Endothelial cell of umbilical vein (primary cell): ENCODE results near the gene SLC29A3. TPM values are rescaled to one million over a fixed set of nuclear protein-coding genes. Genes with fewer than 3 reads are reported as not detected.

Source experiments
- BruUV-seq: library from RNA; stranded (reverse); fragments of 400-500 nt; replicated peaks from 2 replicates; lab custom pipeline; 2021; lab: Mats Ljungman, UMichigan
- CTCF ChIA-PET: fragments of 300-600, 350-600 bp; sonication (Branson Sonifier 250); formaldehyde crosslinking; loops from one replicate; lab custom pipeline; 2021; ENCODE audit warnings: antibody characterized with exemption, inconsistent platforms; lab: Charles Lee
- POLR2A ChIA-PET: fragments of 300-600, 350-600 bp; sonication (Branson Sonifier 250); formaldehyde crosslinking; loops from one replicate; lab custom pipeline; 2021; ENCODE audit warnings: antibody characterized with exemption, inconsistent platforms; lab: Charles Lee
- DNase-seq: peaks from one replicate; pipeline ENCODE4 v3.0.0-alpha.2; 2011; ENCODE audit warnings: low read depth, low spot score
- FAIRE-seq: peaks from 2 replicates; lab custom pipeline; 2011; peaks lifted over from hg19 to GRCh38; lab: Jason Lieb, UNC
- H2AFZ ChIP-seq: 2 replicates; pipeline ENCODE4 v1.6.0; 2012; ENCODE audit warnings: low read depth, low read length, control low read depth, inconsistent platforms
- H3K27ac ChIP-seq: 2 replicates; pipeline ENCODE4 v1.5.1; 2011; ENCODE audit warnings: low read depth, mild to moderate bottlenecking, control low read depth, low read length, moderate library complexity; ENCODE audit not compliant: insufficient read depth
- H3K27me3 ChIP-seq, 2 experiments: 2 replicates each; pipeline versions ENCODE4 v1.6.0 to v1.6.1; 2011; ENCODE audit warnings: low read length in 2 of 2, mixed read lengths in 1 of 2; ENCODE audit not compliant: control insufficient read depth in 2 of 2, insufficient read depth in 2 of 2
- H3K36me3 ChIP-seq, 2 experiments: 2 replicates in 1 of 2; 3 replicates in 1 of 2; pipeline ENCODE4 v1.5.1; 2011; ENCODE audit warnings: low read length in 2 of 2, mild to moderate bottlenecking in 1 of 2, moderate library complexity in 1 of 2; ENCODE audit not compliant: control insufficient read depth in 2 of 2, insufficient read depth in 2 of 2; ENCODE audit errors: extremely low read depth in 1 of 2
- H3K4me1 ChIP-seq: 3 replicates; pipeline ENCODE4 v1.5.1; 2011; ENCODE audit warnings: mild to moderate bottlenecking, low read length; ENCODE audit not compliant: control insufficient read depth, insufficient read depth; ENCODE audit errors: extremely low read depth
- H3K4me2 ChIP-seq: 2 replicates; pipeline ENCODE4 v1.6.1; 2011; ENCODE audit warnings: low read length, control low read depth, mixed read lengths; ENCODE audit not compliant: insufficient read depth
- H3K4me3 ChIP-seq, 3 experiments: fragments of 200-600 bp in 1 of 3; sonication (generic), shearing (Covaris generic) in 1 of 3; replicated peaks in 1 of 3; 2 replicates each; pipeline ENCODE4 v1.5.1; 2011 to 2016; ENCODE audit warnings: control low read depth in 3 of 3, low read length in 3 of 3, mild to moderate bottlenecking in 2 of 3, inconsistent platforms in 1 of 3, low read depth in 1 of 3, moderate library complexity in 1 of 3; ENCODE audit not compliant: insufficient read depth in 1 of 3
- H3K79me2 ChIP-seq: 2 replicates; pipeline ENCODE4 v1.6.0; 2012; ENCODE audit warnings: low read length, inconsistent platforms; ENCODE audit not compliant: control insufficient read depth, insufficient read depth
- H3K9ac ChIP-seq: replicated peaks from 2 replicates; pipeline ENCODE3; 2011; ENCODE audit warnings: low read length, control low read depth; ENCODE audit not compliant: insufficient read depth; ENCODE audit errors: extremely low read depth
- H3K9me1 ChIP-seq: replicated peaks from 3 replicates; pipeline ENCODE4 v1.6.0; 2011; ENCODE audit warnings: mild to moderate bottlenecking, low read length; ENCODE audit not compliant: control insufficient read depth, insufficient read depth; ENCODE audit errors: extremely low read depth
- H3K9me3 ChIP-seq: replicated peaks from 2 replicates; pipeline ENCODE4 v1.5.1; 2012; ENCODE audit warnings: low read length, inconsistent platforms; ENCODE audit not compliant: control insufficient read depth, insufficient read depth
- H4K20me1 ChIP-seq: replicated peaks from 2 replicates; pipeline ENCODE3; 2011; ENCODE audit warnings: mild to moderate bottlenecking, low read length; ENCODE audit not compliant: control insufficient read depth, insufficient read depth; ENCODE audit errors: extremely low read depth
- GATA2 ChIP-seq: IDR thresholded peaks from 2 replicates; pipeline ENCODE4 v1.7.0; 2011; ENCODE audit warnings: low read depth, mild to moderate bottlenecking, moderate library complexity, mixed read lengths, low read length; ENCODE audit not compliant: insufficient read length, insufficient read depth
- MAX ChIP-seq: IDR thresholded peaks from 2 replicates; pipeline ENCODE4 v1.6.1; 2011; ENCODE audit not compliant: insufficient read depth, insufficient read length
- MYC ChIP-seq: IDR thresholded peaks from one replicate; pipeline ENCODE4 v1.6.1; 2011; ENCODE audit warnings: mild to moderate bottlenecking, low read depth, low read length
- POLR2AphosphoS5 ChIP-seq: IDR thresholded peaks from 2 replicates; pipeline ENCODE4 v1.6.1; 2012; ENCODE audit warnings: low read depth, mild to moderate bottlenecking, control low read depth, low read length, moderate library complexity; ENCODE audit not compliant: insufficient read depth
- dilution Hi-C: fragments of 300-500 bp; cut with MboI; formaldehyde crosslinking; loops from one replicate; pipeline ENCODE4 v1.15.0; 2019; ENCODE audit warnings: low sequenced_read_pairs; ENCODE audit not compliant: extremely low pct_ligation_motif_present
- intact Hi-C: fragments of 100-400 bp; cut with micrococcal nuclease; formaldehyde crosslinking; loops from one replicate; pipeline ENCODE4 v1.10.0; 2022
- polyA plus RNA-seq, 4 experiments: library from polyadenylated mRNA; depleted of rRNA in 3 of 4; stranded (reverse) in 3 of 4; unstranded in 1 of 4; fragments of >200 nt; gene quantifications; 2 replicates each; pipeline versions ENCODE4 v1.2.1 to v1.2.3, GENCODE V29; 2011 to 2012; ENCODE audit warnings: missing spikeins in 1 of 4
- total RNA-seq: library from RNA; stranded (reverse); gene quantifications from 2 replicates; pipeline ENCODE4 v1.2.3, GENCODE V29; 2021

SLC29A3 gene
- total and polyA plus RNA-seq, 2 donors (not counting 3 experiments of a cell fraction or from before 2014, with no cell fraction given) = 5.0 to 9.1 TPM

GRCh38 chr10:71316056-71316785 is 2.8 kb upstream of the SLC29A3 start:
- dilution Hi-C loops (no loop called here), intact Hi-C loops (loop anchor here (10.0 kb wide), 1 partner anchor 579 kb away; no protein-coding TSS in a partner anchor)
- ChIA-PET POLR2A (no interaction called here), CTCF (interaction anchor here (0.6 to 8.0 kb wide), 12 partner anchors 35 to 580 kb away, joined by 3 to 111 read pairs (median 4); partner anchors contain the start of gene VSIR)
- no peaks in the 10 kb centered on the region for H3K79me2 ChIP-seq
- no peaks in the 10 kb centered on the region for H3K9me1 ChIP-seq
- BruUV-seq = no TSS peak
- peaks cover 5 to 9% of the 10 kb centered on the region in 2 experiments for H3K27me3 ChIP-seq
- FAIRE-seq (peak; percentile 65), DNase-seq (peak; percentile 16)
- no peak overlapping the region for H2AFZ ChIP-seq
- H3K4me1 ChIP-seq = peaks cover 3% of the 10 kb centered on the region
- no peak for TF ChIP-seq POLR2AphosphoS5
- no peaks in the 10 kb centered on the region for H3K36me3 ChIP-seq
- H3K9me3 ChIP-seq = no peaks in the 10 kb centered on the region
- no peak overlapping the region for H3K4me3 ChIP-seq
- H3K4me2 ChIP-seq = no peak overlapping the region
- no peak overlapping the region for H3K9ac ChIP-seq
- H4K20me1 ChIP-seq = no peaks in the 10 kb centered on the region
- H3K27ac ChIP-seq = no peak overlapping the region

- Histone ChIP-seq H3K9ac (no peak overlapping the region), H3K4me2 (no peak overlapping the region), H2AFZ (no peak overlapping the region), H3K36me3 (no peaks in the 10 kb centered on the region), H3K27me3 (peaks cover 4% of the 10 kb centered on the region in 2 experiments), H3K27ac (no peak overlapping the region), H3K4me3 (no peak overlapping the region), H3K79me2 (no peaks in the 10 kb centered on the region), H3K9me3 (no peaks in the 10 kb centered on the region), H3K9me1 (no peaks in the 10 kb centered on the region), H4K20me1 (no peaks in the 10 kb centered on the region), H3K4me1 (peaks cover 3% of the 10 kb centered on the region)
- ChIA-PET CTCF (interaction anchor here (0.6 to 8.0 kb wide), 9 partner anchors 35 to 579 kb away, joined by 3 to 111 read pairs (median 4); no protein-coding TSS in a partner anchor), POLR2A (no interaction called here)
- dilution Hi-C loops = no loop called here
- DNase-seq (no peak), FAIRE-seq (no peak)
- intact Hi-C loops = loop anchor here (10.0 kb wide), 1 partner anchor 578 kb away; no protein-coding TSS in a partner anchor
- no TSS peak for BruUV-seq
- TF ChIP-seq GATA2 (no peak), MAX (no peak), MYC (no peak)
Measured at GRCh38 chr10:71316786-71317160, 2.3 kb upstream of the SLC29A3 start.
